GM21367 (cell line): ENCODE results near the gene TEX264.

Experiments used
- ATAC-seq: cut with Tn5 transposase; IDR thresholded peaks from one replicate; pipeline ENCODE4 v1.9.1; 2021; ENCODE audit not compliant: unreplicated experiment

Gene TEX264

DNA sequence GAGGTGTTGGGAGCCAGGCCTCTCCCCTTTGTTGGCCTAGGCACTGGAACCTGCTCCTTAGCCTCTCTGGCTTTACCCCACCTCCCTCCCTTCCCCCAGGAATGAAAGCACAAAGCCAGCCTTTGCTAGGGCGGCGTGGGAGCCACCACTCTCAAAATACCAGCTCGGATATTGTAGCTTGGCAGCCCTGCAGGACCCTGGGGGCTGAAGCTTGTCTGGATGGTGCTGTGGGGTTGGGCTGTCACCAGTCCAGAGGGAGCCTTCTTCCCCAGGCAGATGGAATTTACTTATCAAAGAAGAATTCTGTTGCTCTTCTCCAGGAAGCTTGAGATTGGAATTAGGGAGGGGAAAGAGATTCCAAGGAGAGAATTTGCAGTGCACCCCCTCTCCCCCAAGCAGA, 20.9 kb downstream of the TEX264 start:
- ATAC-seq: no peak

- ATAC-seq: no peak
These were observed 21.9 kb downstream of the TEX264 start for GRCh38 chr3:51692980-51693395.

GRCh38 chr3:51696954-51697353, 25.9 kb downstream of the TEX264 start:
- no peak for ATAC-seq

DNA sequence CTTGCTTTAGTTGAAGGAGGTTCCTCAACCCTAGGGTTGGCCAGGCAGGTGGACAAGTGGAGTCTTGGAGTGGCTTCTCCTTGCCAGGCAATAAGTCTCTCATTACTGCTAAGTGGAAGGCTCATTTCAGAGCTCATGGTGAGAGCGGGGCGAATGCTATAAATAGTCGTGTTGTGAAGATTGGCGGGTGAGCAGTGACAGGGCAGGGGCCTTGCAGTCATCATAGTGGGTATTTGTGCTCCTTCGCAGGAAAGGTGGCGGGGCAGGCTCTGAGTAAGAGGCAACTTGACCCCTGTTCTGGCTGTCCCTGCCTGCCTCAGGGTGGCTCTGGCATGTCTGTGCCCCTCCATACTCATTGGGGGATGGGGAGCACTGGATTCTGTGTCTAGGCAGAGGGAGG, 27.2 kb downstream of the TEX264 start:
- no peak for ATAC-seq

DNA sequence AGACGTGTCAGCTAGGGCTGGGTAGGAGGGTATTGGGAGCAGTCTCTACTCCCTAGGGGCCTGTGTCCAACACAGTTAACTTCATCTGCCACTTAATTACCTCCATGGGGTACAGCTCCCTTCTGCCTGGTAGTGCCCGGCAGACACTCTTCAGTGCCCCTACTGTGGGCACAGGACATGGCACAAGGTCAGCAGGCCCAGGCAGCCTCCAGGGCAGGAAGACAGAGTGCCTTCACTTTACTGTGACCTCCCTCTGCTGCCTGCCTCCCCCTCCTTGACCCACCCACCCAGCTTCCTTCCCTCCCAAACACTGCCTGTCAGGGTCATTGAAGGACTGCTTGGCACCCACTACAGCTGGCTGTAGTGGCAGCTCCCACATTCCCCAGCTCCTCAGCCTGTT, 29.4 kb downstream of the TEX264 start:
- no peak for ATAC-seq

- ATAC-seq: no peak
These were observed 31.1 kb downstream of the TEX264 start for GRCh38 chr3:51702156-51702555.

GRCh38 chr3:51703068-51703760, 32.2 kb downstream of the TEX264 start:
- no peak for ATAC-seq

- no peak for ATAC-seq
These were observed 32.9 kb downstream of the TEX264 start for GRCh38 chr3:51703761-51704510.

- no peak for ATAC-seq
These were observed 33.5 kb downstream of the TEX264 start for GRCh38 chr3:51704511-51704950.

DNA sequence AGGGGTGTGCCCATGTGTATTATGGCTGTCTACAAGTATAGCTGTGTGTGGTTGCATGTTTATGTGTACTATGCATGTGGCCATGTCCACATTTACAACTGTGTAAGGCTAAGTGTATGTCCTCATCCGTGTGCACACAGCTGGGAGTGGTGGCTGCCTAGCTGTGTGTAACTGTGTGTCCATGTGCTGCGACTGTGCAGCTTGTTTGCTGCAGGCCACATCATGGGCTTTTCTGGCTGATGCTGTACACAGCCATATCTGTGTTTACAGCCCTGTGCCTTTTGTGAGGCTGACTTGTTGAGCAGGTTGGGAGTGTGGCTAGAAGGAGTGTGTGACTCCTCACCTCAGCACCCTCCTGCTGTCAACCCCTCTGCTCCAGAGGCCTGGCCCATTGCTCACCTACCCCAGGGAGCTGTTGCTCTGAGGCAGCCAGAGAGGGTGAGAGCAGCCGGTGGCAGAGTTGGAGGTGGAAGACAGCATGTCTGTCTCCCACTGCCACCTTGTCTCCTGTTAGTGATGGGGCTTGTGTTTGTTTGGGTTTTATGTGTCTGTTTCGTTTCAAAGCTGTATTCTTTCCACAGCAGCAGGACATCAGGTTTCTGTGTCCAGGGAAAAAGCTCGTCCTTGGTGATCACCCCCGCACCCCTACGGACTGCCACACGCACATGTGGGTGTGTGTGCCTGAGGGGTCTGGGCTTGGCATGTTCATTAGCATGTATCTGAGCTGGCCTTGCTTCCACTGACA, 34.4 kb downstream of the TEX264 start:
- ATAC-seq: no peak

DNA sequence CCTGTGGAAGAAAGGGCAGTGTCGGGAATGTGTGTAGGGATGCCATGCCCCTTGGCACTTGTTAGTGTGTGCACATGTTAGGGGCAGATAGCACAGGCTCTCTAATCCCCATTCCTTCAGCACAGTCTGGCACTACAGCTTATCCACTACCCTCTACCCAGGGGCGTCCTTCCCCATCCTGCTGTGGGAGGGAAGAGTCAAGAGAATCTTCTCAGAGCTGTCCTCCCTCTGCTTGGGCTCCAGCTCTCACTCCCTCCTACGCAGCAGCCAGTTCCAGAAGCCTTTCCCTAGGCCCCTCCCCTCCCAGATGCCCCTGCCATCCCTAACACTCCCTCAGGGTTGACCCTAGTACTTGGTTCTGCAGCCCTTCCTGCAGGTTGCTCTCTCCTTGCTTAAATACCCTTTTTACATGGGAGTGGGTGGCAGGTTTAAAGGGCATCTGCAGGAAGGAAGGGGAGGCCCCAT, 35.0 kb downstream of the TEX264 start:
- ATAC-seq: no peak

DNA sequence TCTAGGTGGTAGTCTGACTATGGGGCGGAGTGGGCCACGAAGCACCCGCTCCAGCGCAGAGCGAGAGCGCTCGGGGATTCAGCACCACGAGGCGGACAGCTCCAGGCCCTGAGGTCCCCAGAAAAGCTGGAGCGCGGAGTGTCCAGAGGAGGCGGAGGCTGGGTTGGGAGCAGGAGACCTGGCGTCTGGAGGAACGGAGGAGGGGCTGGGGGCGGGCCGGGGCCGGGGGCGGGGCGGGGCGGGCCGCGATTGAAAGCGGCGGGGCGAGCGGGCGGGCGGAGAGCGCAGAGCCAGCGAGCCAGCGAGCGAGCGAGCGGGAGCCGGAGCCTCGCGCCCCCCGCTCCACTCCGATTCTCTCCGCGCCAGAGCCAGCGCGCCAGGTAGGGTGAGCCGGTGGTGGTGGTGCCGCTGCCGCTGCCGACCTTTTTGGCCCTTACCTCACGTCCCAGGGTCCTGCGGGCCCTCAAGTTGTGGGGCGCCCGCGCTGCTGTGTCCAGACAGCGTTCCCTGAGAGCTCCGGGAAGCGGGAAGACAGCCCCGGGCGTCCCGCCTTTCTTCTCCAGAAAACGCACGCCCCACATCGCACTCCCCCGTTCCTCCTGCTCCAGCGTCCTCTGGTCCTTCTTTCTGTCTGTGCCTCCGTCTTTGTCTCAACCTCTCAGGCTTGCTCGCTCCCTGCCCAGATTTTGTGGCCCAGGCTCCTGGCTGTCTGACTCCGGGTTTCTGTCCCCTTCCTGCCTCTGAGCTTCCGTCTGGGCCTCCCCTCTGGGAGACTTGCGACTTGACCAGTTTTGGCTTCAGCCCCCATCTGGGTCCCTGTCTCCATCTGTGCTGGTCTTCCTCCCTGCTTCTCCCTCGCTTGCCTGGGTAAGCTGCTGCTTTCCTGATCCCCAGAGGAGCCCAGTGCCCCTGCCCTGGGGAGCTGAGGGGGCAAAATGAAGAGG, 36.0 kb downstream of the TEX264 start, which contains the start of gene GRM2:
GRM2 (plus strand) TSS at position 281 of the 944 bp plus-strand sequence. CDS start 1,916 bp downstream, outside the sequence.
- ATAC-seq: no peak

- no peak for ATAC-seq
These were observed 37.3 kb downstream of the TEX264 start for GRCh38 chr3:51708216-51708845.

GRCh38 chr3:51709004-51709420, 38.0 kb downstream of the TEX264 start:
- ATAC-seq: no peak

DNA sequence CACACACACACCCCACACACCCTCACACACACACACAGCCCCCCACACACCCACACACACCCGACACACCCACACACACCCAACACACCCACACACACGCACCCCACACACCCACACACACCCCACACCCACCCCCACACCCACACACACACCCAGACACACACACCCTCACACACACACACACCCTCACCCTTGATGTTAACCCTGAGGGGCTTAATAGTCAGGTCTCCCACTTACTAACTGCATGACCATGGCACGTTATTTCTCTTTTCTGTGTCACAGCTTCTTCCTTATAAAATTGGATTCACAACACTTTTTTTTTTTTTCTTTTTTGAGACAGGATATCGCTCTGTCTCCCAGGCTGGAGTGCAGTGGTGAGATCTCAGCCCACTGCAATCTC, 38.6 kb downstream of the TEX264 start:
- no peak for ATAC-seq

- no peak for ATAC-seq
These were observed 39.7 kb downstream of the TEX264 start for GRCh38 chr3:51710631-51711351.

- no peak for ATAC-seq
These were observed 40.4 kb downstream of the TEX264 start for GRCh38 chr3:51711352-51712037.

DNA sequence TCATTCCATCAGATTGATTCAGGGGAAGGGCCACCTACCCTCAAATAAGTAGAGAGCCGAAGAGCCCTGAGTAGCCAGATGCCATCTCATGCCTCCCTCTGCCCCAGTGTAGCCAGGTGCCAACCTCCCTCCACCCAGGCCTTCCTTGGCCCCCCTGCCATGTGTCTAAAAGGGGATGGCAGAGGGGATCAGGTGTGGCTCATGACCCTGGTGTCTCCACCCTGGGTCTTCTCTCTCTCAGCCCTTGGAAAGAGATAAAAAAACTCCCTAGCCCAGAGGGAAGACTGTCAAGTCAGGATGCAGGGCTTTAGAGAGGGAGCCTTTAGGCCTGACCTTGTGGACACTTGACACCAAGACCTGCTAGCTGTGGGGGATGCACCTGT, 41.0 kb downstream of the TEX264 start:
- no peak for ATAC-seq

GRCh38 chr3:51712511-51712931, 41.5 kb downstream of the TEX264 start:
- no peak for ATAC-seq
